Measurements from ENCODE around the gene TRIP6.

GRCh38 chr7:100835903-100836811, 31.0 kb upstream of the TRIP6 start:
- TF ChIP-seq CTCF (IDR thresholded peaks at IDR 0.05; ENCODE audit: extremely low read depth in 1 of 2, insufficient read depth in 1 of 2, low read depth in 1 of 2, low read length in 2 of 2) (peak in 1 of 2 donors; percentile 5), EZH2 (IDR thresholded peaks at IDR 0.05; ENCODE audit: borderline replicate concordance, low read depth, low read length, severe bottlenecking) (no peak)
